Upper lobe of left lung (tissue), 6 donors: ENCODE data around the gene PRKG1. TPM values are rescaled to one million over a fixed set of nuclear protein-coding genes. Genes with fewer than 3 reads are reported as not detected.
A peak's percentile ranks its signal among the peaks of the same experiment; 100 is the strongest.

ENCODE experiments used
- ATAC-seq, 2 donors: fragments of 200-7000 bp; cut with Tn5 transposase; one replicate each; pipeline ENCODE4 v1.9.1; 2022; ENCODE audit warnings: mild to moderate bottlenecking in 2 of 2, moderate library complexity in 2 of 2; ENCODE audit not compliant: low FRiP score in 2 of 2
- DNase-seq, 2 donors: peaks; one replicate each; pipeline ENCODE4 v3.0.0-alpha.2; 2019 to 2020
- H3K27ac ChIP-seq, 4 donors: fragments of 200-600 bp; sonication (generic); one replicate each; pipeline ENCODE4 v1.5.1; 2016 to 2019
- H3K27me3 ChIP-seq, 4 donors: fragments of 200-600 bp; sonication (generic); one replicate each; pipeline ENCODE4 v1.5.1; 2017 to 2019
- H3K36me3 ChIP-seq, 4 donors: fragments of 200-600 bp; sonication (generic); one replicate each; pipeline ENCODE4 v1.5.1; 2016 to 2019
- H3K4me1 ChIP-seq, 4 donors: fragments of 200-600 bp; sonication (generic); one replicate each; pipeline ENCODE4 v1.5.1; 2018 to 2019
- H3K4me3 ChIP-seq, 4 donors: fragments of 200-600 bp; sonication (generic); one replicate each; pipeline ENCODE4 v1.5.1; 2017 to 2019; ENCODE audit warnings: mild to moderate bottlenecking in 2 of 4, moderate library complexity in 1 of 4
- H3K9me3 ChIP-seq, 4 donors: fragments of 200-600 bp; sonication (generic); one replicate each; pipeline ENCODE4 v1.5.1; 2018 to 2019
- EP300 ChIP-seq, 4 donors: sonication (generic); formaldehyde crosslinking; IDR thresholded peaks; one replicate each; pipeline ENCODE4 v1.5.1; 2017; ENCODE audit warnings: antibody characterized with exemption in 4 of 4, control low read depth in 2 of 4
- POLR2A ChIP-seq, 4 donors: fragments of 450-650 bp; IDR thresholded peaks; one replicate each; pipeline ENCODE4 v1.5.1; 2016 to 2017; ENCODE audit warnings: antibody characterized with exemption in 4 of 4, mild to moderate bottlenecking in 2 of 4
- POLR2AphosphoS5 ChIP-seq, 2 donors: sonication (generic); formaldehyde crosslinking; IDR thresholded peaks; one replicate each; pipeline ENCODE4 v1.5.1; 2017; ENCODE audit warnings: antibody characterized with exemption in 2 of 2
- WGBS, 2 donors: methylation state at CpG; one replicate each; pipeline ENCODE4 v1.1.5; 2017 to 2018; 5-methylcytosine and 5-hydroxymethylcytosine counted together
- total RNA-seq, 6 donors: library from RNA; depleted of rRNA in 4 of 6; stranded (reverse); fragments of >200 nt in 4 of 6; gene quantifications; one replicate each; pipeline versions ENCODE4 v1.1.0 to v1.2.1, GENCODE V29; 2016 to 2021
- TF ChIP-seq, protein P1 (sequence below), 6 experiments: fragments of 450-650 bp in 4 of 6; fragments of 200-600 bp in 2 of 6; sonication (generic) in 2 of 6; IDR thresholded peaks; one replicate each; pipeline ENCODE4 v1.5.1; 2016 to 2019; ENCODE audit warnings: antibody characterized with exemption in 6 of 6
- donor health status: DM: no; HTN: no; CAD: no; lungs with moderate emphysema.
- donor health status: DM: no; HTN: yes; CAD: no; lungs with severe emphysema.

PRKG1 gene
- total RNA-seq, 6 donors from 2014 or later, result 12.9 to 43.0 (median 25.0) TPM

GRCh38 chr10:51590818-51591217, 516.5 kb downstream of the PRKG1 start:
- no peaks in the 10 kb centered on the region for H3K9me3 ChIP-seq
- WGBS, 2 donors, result 85 to 90% methylated on average over 2 of the region's 2 CpGs
- no peak for DNase-seq
- no peak for ATAC-seq
- no peaks in the 10 kb centered on the region for H3K4me1 ChIP-seq
- TF ChIP-seq POLR2A (IDR thresholded peaks at IDR 0.05) (no peak), POLR2AphosphoS5 (IDR thresholded peaks at IDR 0.05) (no peak), EP300 (IDR thresholded peaks at IDR 0.05) (no peak)
- TF ChIP-seq, protein P1, sequence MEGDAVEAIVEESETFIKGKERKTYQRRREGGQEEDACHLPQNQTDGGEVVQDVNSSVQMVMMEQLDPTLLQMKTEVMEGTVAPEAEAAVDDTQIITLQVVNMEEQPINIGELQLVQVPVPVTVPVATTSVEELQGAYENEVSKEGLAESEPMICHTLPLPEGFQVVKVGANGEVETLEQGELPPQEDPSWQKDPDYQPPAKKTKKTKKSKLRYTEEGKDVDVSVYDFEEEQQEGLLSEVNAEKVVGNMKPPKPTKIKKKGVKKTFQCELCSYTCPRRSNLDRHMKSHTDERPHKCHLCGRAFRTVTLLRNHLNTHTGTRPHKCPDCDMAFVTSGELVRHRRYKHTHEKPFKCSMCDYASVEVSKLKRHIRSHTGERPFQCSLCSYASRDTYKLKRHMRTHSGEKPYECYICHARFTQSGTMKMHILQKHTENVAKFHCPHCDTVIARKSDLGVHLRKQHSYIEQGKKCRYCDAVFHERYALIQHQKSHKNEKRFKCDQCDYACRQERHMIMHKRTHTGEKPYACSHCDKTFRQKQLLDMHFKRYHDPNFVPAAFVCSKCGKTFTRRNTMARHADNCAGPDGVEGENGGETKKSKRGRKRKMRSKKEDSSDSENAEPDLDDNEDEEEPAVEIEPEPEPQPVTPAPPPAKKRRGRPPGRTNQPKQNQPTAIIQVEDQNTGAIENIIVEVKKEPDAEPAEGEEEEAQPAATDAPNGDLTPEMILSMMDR (IDR thresholded peaks at IDR 0.05), result no peak
- H3K4me3 ChIP-seq, result no peak overlapping the region
- no peaks in the 10 kb centered on the region for H3K27me3 ChIP-seq
- no peak overlapping the region for H3K27ac ChIP-seq
- no peaks in the 10 kb centered on the region for H3K36me3 ChIP-seq

- TF ChIP-seq POLR2A (IDR thresholded peaks at IDR 0.05), result no peak
- TF ChIP-seq POLR2AphosphoS5 (IDR thresholded peaks at IDR 0.05), result no peak
- no peak for TF ChIP-seq EP300 (IDR thresholded peaks at IDR 0.05)
- H3K9me3 ChIP-seq, result no peaks in the 10 kb centered on the region
- no peak overlapping the region for H3K4me3 ChIP-seq
- ATAC-seq (no peak), DNase-seq (no peak)
- H3K4me1 ChIP-seq, result no peaks in the 10 kb centered on the region
- 84 to 91% methylated on average over 3 of the region's 3 CpGs for WGBS, 2 donors
- H3K27ac ChIP-seq, result no peak overlapping the region
- H3K27me3 ChIP-seq, result no peaks in the 10 kb centered on the region
- H3K36me3 ChIP-seq, result no peaks in the 10 kb centered on the region
Measured at GRCh38 chr10:51596695-51597094, 522.4 kb downstream of the PRKG1 start.

DNA sequence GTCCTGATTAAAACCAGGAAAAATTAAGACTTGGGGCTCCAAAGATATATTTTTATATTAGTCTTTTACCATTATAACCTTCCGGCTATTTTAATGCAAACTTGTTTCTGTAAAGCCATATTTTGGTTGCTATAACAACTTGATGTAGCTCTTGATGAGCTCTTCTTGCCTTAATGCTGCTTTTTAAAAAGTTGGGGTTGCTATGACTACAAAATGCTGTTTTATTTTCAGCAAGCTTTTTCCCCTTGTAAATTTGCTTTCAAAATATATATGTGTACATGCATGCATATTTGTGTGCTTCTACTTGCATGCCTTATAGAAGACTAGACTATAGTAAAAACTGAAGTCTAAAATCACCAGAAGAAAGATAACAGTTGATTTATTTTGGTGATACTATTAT, 525.4 kb downstream of the PRKG1 start:
- H3K4me3 ChIP-seq, result no peak overlapping the region
- DNase-seq, result no peak
- no peaks in the 10 kb centered on the region for H3K36me3 ChIP-seq
- H3K27ac ChIP-seq, result no peak overlapping the region
- no peaks in the 10 kb centered on the region for H3K27me3 ChIP-seq
- TF ChIP-seq, protein P1 (IDR thresholded peaks at IDR 0.05), result no peak
- TF ChIP-seq POLR2AphosphoS5 (IDR thresholded peaks at IDR 0.05) (no peak), POLR2A (IDR thresholded peaks at IDR 0.05) (no peak), EP300 (IDR thresholded peaks at IDR 0.05) (no peak)
- no peak for ATAC-seq
- no peaks in the 10 kb centered on the region for H3K4me1 ChIP-seq
- WGBS, 2 donors, result 81 to 93% methylated on average over 1 of the region's 1 CpG
- no peaks in the 10 kb centered on the region for H3K9me3 ChIP-seq

DNA sequence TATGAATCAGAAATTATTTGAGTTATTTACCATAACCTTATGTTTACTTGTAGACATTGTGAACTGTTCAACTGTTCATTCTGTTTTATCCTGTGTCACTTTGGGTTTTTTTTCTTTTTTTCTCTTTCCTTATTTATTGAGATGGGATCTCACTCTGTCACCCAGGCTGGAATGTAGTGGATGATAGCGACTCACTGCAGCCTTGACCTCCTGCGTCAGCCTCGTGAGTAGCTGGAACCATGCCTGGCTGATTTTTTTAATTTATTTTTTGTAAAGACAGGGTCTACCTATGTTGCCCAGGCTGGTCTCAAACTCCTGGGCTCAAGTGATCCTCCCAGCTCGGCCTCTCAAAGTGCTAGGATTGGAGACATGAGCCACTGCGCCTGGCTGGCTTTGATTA, 528.0 kb downstream of the PRKG1 start:
- no peaks in the 10 kb centered on the region for H3K4me1 ChIP-seq
- 80 to 89% methylated on average over 5 of the region's 5 CpGs for WGBS, 2 donors
- ATAC-seq, result no peak
- no peaks in the 10 kb centered on the region for H3K27me3 ChIP-seq
- TF ChIP-seq POLR2A (IDR thresholded peaks at IDR 0.05) (no peak), POLR2AphosphoS5 (IDR thresholded peaks at IDR 0.05) (no peak), EP300 (IDR thresholded peaks at IDR 0.05) (no peak)
- TF ChIP-seq, protein P1 (IDR thresholded peaks at IDR 0.05), result no peak
- H3K27ac ChIP-seq, result no peak overlapping the region
- no peaks in the 10 kb centered on the region for H3K36me3 ChIP-seq
- H3K9me3 ChIP-seq, result no peaks in the 10 kb centered on the region
- no peak overlapping the region for H3K4me3 ChIP-seq
- no peak for DNase-seq

GRCh38 chr10:51604579-51604978, 530.3 kb downstream of the PRKG1 start:
- DNase-seq (no peak), ATAC-seq (peak in 1 of 2 donors; percentile 53)
- H3K9me3 ChIP-seq, result no peaks in the 10 kb centered on the region
- no peak for TF ChIP-seq POLR2AphosphoS5 (IDR thresholded peaks at IDR 0.05)
- TF ChIP-seq EP300 (IDR thresholded peaks at IDR 0.05), result no peak
- TF ChIP-seq POLR2A (IDR thresholded peaks at IDR 0.05), result no peak
- TF ChIP-seq, protein P1 (IDR thresholded peaks at IDR 0.05), result no peak
- no peaks in the 10 kb centered on the region for H3K4me1 ChIP-seq
- H3K27ac ChIP-seq, result no peak overlapping the region
- WGBS, 2 donors, result 80 to 81% methylated on average over 3 to 5 of the region's 5 CpGs
- H3K4me3 ChIP-seq, result no peak overlapping the region
- H3K27me3 ChIP-seq, result no peaks in the 10 kb centered on the region
- H3K36me3 ChIP-seq, result no peaks in the 10 kb centered on the region
